ENCODE results near the gene ATL2.

DNA sequence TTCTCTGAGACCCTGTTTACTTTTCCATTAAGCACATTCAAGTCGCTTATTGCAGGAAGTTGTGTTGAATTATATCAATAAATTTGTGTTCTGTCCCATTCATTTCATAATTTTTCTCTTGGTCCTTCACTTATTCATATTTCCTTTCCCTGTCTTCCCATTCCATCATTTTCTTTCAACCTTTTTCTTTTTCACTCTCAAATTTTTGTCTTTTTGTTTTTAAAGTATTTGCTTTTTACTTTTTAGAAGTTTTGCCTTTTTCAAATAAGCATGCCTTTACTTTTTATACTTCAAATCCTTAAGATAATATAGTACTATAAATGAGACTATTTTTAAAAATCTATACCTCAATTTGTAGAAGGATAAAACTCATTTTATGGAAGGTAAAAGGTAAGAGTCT, 120.5 kb downstream of the ATL2 start:
- TF ChIP-seq, protein P1, sequence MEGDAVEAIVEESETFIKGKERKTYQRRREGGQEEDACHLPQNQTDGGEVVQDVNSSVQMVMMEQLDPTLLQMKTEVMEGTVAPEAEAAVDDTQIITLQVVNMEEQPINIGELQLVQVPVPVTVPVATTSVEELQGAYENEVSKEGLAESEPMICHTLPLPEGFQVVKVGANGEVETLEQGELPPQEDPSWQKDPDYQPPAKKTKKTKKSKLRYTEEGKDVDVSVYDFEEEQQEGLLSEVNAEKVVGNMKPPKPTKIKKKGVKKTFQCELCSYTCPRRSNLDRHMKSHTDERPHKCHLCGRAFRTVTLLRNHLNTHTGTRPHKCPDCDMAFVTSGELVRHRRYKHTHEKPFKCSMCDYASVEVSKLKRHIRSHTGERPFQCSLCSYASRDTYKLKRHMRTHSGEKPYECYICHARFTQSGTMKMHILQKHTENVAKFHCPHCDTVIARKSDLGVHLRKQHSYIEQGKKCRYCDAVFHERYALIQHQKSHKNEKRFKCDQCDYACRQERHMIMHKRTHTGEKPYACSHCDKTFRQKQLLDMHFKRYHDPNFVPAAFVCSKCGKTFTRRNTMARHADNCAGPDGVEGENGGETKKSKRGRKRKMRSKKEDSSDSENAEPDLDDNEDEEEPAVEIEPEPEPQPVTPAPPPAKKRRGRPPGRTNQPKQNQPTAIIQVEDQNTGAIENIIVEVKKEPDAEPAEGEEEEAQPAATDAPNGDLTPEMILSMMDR (IDR thresholded peaks at IDR 0.05), result no peak
- TF ChIP-seq POLR2A (IDR thresholded peaks at IDR 0.05), result no peak

All from tibial nerve (tissue), 3 donors.